Right lung (tissue), 5 donors: Measurements from ENCODE around the gene ANO6. TPM values are rescaled to one million over a fixed set of nuclear protein-coding genes. Genes with fewer than 3 reads are reported as not detected.
"Not testable (repeated sequence)": the region's sequence is repeated elsewhere in the genome, so short reads cannot be mapped to it uniquely, and the experiment has no call there.

ENCODE experiments used
- DNase-seq, 2 donors: peaks; one replicate each; pipeline ENCODE4 v3.0.0-alpha.2; 2013
- polyA plus RNA-seq, 5 donors: library from polyadenylated mRNA; unstranded; fragments of 120-200 nt; gene quantifications; one replicate each; pipeline versions ENCODE4 v1.2.1 to v1.2.3, GENCODE V29; 2013; ENCODE audit warnings: inconsistent platforms in 1 of 5, low replicate concordance in 1 of 5; ENCODE audit not compliant: insufficient read length in 5 of 5, insufficient read depth in 1 of 5

Gene ANO6
- polyA plus RNA-seq, 5 donors, result 41.6 to 73.6 (median 64.2) TPM

GRCh38 chr12:45397499-45397898, 181.6 kb downstream of the ANO6 start:
- DNase-seq, result not testable (repeated sequence)

DNA sequence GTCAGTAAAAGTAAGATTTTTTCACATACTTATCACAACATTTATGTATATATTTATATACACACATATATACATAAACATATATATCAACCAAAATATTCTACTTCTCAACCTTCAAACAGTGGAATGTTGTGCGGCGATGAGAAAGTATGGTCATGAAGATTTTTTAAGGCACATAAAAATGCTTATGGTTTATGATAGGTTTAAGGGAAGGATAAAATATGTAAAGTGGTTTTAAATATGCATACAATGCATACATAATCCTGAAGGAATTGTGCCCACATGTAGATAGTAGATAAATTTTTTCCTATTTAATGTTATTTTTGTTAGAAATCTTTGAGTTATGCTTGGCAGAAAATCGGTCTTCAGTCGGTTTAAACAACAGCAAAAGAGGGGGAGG, 182.7 kb downstream of the ANO6 start:
- DNase-seq, result no peak

GRCh38 chr12:45400991-45401390, 185.1 kb downstream of the ANO6 start:
- no peak for DNase-seq

DNA sequence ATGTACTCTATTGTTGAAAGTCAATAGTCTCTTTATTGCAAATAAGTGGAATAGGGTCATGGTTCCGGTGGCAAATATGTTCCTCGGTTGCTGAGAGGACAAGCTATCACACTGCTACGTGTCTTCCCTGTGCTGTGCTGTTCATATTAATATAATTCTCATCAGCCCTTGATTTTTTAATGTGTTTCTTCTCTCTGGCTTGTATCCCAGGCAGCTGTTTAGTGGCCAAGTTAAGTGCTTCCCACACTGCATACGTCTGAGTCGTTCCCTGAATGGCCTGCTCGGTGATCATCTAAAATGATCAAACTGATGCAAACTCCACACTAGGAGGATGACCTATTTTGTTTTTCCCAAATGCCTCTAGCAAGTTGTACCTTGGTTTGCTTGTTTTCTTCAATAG, 186.4 kb downstream of the ANO6 start:
- peak; percentile 42 to 44 for DNase-seq

GRCh38 chr12:45406988-45407850, 191.3 kb downstream of the ANO6 start:
- DNase-seq, result peak; percentile 52 to 65

- DNase-seq, result no peak
Measured at GRCh38 chr12:45407981-45408728, 192.3 kb downstream of the ANO6 start.

DNA sequence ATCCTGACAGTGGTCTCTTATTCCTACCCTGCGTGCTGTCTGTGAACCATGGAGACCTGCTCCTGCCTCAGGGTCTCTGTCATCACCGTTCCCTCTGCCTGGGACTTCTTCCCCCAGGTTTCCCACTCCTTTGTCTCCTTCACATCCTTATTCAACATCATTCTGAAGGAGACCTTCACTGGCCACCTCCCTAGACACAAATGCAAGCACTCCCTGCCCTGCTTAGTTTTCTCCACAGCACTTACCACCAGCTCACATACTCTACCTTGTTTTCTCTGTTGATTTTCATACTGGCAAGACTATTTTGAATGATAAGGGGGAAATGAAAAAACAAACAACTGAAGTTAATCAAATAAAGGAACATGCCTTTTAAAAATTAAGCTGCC, 192.8 kb downstream of the ANO6 start:
- no peak for DNase-seq

- no peak for DNase-seq
Measured at GRCh38 chr12:45409966-45410365, 194.1 kb downstream of the ANO6 start.

GRCh38 chr12:45411626-45412025, 195.7 kb downstream of the ANO6 start:
- DNase-seq, result no peak

DNA sequence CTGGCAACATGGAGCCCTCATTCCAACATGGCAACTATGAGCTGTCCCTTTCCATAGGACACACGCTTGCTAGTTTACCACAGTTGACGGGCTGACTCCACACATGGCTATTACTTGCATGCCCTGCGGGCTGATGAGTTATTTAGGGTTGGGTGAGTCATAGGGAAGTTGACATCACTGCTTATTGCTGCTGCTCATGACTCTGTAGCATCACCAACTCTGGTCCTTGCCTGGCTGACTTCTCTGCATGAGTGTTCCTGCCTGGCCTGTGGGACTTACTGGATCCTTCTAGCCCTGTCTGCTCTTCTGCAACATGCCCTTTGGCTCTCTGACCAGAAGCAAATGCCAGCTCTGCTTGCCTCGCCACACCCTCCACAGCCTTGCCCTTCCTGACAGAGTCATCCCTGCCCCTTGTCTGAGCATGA, 199.5 kb downstream of the ANO6 start:
- DNase-seq, result no peak

GRCh38 chr12:45416126-45416525, 200.2 kb downstream of the ANO6 start:
- DNase-seq, result no peak

DNA sequence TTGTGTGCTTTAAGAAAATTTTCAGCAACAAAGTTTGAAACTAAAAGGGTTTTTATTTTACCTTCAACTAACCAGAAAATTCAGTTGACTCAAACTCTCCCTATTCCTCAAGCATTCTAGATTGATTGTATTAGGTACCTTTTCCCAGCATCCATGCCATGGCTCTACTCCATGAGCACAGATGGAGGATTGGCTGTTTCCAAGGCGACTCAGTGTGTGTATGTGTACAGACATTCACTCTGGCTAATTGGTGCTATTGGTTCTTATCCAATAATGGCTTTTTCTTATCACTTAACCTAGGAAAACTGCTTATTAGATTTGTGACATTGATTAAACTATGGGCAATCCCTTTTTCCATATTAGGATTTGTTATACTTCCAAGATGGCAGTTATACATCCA, 202.6 kb downstream of the ANO6 start:
- DNase-seq, result no peak

- DNase-seq, result no peak
Measured at GRCh38 chr12:45419317-45419814, 203.5 kb downstream of the ANO6 start.

DNA sequence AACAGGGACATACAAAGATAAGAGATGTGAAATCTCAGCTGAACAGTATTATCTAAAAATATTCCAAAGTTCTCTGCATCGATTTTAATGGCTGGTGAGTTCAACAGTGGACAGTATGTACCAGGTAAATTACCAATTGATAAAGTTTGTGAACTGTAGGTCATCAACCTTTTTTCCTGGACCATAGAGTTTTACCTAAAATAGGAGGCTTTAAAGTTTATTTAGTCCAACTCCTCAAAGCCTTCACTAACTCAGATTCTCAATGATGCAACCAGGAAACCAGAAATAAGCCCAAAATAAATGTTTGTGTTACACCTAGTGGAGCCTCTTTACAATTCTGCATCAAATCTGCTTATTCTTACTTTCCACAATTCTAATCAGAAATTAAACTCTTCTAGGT, 205.8 kb downstream of the ANO6 start:
- no peak for DNase-seq

DNA sequence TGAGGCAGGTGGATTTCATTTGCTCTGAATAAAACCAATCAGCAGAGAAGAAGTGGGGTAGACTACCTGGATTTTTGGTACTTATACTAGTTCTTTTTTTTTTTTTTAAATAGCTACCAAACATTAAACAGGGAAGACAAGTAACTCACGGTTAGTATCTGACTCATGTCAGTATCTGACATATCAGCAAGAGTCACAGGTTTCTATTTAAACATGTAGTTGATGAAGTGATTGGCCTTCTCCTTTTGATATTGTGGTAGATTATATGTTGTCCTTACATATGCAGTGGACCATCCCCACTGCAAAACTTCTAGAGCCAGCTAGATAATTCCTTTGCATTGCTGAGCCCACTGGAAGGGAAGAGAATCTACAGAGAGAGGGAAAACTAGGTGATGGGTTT, 208.0 kb downstream of the ANO6 start:
- no peak for DNase-seq

- DNase-seq, result no peak
Measured at GRCh38 chr12:45425426-45425825, 209.5 kb downstream of the ANO6 start.

DNA sequence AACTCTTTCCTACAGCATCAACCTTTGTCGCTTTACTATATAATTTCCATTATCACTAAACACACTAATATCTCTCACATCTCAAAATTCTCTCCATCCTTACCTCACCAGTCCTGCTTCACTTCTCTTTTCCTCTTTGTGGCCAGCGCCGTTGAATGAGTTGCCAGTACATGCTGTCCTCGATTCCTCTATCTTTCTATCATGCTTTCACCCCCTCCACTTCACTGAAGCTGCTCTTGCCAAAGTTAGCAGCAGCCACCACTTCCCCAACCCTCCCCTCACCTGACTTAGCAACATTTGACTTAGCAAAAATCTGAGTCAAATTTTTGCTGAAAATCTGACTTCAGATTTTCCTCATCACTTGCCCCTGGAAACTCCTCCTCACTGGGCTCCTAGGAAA, 210.4 kb downstream of the ANO6 start:
- DNase-seq, result no peak

GRCh38 chr12:45427042-45427441, 211.1 kb downstream of the ANO6 start:
- no peak for DNase-seq

DNA sequence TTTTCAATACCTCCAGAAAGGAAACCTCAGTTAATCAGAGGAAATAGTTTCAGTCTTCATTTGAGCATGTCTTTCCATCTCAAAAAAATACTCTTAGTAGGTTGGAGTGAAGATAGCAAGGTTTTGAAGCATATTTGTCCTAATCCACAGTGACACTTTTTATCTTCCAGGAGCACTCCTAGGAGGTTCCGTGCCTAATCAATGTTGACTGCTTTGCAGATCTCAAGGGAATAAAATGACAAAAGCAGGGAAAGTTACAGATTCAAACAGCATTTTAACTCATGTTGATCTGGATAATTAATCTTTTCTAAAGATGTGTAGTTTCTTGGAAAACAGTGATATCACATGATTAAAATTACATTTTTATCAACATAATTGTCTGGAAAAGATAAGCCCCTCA, 213.9 kb downstream of the ANO6 start:
- DNase-seq, result no peak

DNA sequence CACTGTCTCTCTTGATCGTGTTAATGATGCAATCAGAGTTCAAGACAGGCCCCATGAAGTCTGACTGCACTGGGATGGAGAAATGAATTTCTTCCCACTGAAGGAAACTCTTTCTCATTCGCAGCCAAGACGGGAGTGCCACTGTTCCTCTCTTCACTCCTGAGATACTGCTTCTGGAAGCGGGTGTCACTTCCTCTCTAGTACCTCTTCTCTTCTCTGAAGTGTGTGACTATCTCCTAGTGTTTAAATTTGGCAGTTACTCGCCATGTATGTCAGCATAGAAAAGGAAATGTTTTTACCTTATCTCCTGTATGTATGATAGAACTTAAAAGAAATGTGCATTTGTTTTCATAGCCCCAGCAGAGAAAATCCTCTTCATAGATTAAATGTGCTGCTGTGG, 215.2 kb downstream of the ANO6 start:
- DNase-seq, result no peak

- DNase-seq, result no peak
Measured at GRCh38 chr12:45432710-45433109, 216.8 kb downstream of the ANO6 start.

DNA sequence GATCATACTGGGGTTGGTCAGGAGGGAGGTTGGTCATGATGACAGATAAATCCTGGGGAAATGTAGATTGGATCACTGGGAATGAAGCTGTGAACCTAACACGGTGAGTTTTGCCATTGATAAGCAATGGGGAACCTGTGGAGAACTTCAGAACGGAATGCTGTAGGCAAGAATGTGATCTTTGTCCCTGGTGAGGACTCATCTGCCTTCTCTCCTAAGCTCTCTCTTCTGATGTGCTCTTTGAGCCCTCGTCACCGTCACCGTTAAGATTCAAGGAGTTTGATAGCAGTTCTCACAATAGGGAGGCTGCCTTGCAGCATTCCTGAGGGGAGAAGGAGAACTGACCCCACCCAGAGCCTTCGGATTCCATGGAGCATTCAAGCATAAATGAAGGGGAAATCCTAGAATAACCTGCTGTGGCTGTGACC, 217.6 kb downstream of the ANO6 start:
- DNase-seq, result no peak

DNA sequence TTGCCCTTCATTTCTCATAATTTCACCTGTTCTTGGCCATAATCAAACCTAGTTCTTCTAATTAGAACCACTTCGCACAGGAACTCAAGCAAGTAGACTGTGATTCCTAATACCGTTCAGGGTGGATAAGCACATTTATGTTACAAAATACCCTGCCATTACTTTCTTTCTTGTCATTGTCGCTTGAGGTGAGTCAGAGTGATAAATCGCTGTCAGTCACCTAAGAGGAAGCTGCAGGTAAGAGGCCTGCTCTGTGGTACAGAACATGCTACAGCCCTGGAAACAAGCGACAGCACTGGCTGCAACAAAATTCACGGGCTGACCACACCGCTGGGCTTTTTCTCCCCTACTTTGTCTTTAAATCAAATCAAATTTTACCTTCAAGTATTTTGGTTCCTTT, 218.2 kb downstream of the ANO6 start:
- DNase-seq, result no peak
